SHP77 (cell line): ENCODE results near the gene DYNC1I2.
A peak's percentile ranks its signal among the peaks of the same experiment; 100 is the strongest.
"Not testable (repeated sequence)": the region's sequence is repeated elsewhere in the genome, so short reads cannot be mapped to it uniquely, and the experiment has no call there.

ENCODE experiments used
- DNase-seq, 2 experiments: peaks; one replicate each; lab custom pipeline; 2025; lab: John Stamatoyannopoulos, UW

Gene DYNC1I2

DNA sequence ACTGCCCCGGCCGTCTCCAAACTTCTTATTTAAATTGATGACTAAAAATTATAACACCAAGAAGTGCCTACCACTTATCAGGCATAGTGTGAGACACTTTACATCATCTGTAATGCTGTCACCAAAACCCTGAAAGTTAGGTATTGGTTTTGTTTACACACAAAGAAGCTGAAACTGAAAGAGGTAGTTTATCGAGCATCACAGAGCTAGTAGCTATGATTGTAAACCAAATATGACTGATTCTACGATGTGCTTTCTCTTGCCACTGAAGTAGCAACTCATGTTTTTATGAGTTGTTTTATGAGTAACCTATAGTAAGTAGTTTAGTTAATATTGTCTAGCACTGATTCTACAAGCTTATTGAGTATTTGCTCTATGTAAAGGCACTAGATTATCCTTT is 31.5 kb downstream of the DYNC1I2 start:
- DNase-seq, result no peak

- DNase-seq, result no peak
Measured at GRCh38 chr2:171719660-171720059, 32.4 kb downstream of the DYNC1I2 start.

DNA sequence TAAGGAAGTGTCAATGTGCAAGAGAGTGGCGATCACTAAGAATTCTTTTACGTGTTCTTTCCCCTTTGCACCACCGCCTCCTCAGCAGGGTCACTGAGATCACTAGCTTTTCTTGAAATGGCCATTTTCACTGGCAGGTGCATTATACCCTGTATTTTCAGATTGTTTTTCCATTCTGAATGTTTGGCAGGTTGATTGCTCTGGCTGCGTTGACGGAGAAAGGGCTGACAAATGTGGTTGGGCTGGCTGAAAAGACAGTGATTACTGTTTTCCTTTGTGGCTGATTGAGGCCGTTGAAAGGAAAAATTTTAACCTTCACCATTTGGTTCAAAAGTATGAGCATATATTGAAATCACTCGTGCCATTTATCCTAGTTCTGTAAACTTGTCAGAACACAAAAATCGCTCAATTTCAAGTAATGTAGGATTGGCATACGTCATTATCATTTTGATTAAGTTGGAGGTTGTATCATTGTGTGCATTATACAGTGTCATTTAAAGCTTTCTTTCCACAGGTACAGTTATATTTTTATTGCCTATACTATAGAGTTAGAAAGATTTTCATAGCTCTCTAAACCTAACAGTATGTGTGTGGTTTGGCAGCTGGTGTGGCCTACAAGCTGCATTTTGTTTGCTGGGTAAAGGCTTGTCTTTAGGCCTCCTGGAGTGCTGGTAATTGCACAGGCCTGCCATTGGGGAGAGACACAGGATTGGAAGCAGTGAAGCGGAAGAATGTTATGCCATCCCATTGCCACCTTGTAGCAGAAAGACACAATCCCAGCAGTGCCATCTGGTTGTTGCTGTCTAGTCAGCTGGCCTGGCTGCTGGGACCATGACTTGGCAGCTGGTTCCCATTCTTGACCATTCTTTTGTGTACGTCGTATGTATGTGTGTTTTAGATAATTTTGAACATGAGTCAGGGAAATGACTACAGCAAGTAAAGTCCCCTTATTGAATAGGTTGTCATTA is 36.7 kb downstream of the DYNC1I2 start:
- peak; percentile 43 to 45 for DNase-seq

- no peak for DNase-seq
Measured at GRCh38 chr2:171726847-171727450, 39.7 kb downstream of the DYNC1I2 start.

DNA sequence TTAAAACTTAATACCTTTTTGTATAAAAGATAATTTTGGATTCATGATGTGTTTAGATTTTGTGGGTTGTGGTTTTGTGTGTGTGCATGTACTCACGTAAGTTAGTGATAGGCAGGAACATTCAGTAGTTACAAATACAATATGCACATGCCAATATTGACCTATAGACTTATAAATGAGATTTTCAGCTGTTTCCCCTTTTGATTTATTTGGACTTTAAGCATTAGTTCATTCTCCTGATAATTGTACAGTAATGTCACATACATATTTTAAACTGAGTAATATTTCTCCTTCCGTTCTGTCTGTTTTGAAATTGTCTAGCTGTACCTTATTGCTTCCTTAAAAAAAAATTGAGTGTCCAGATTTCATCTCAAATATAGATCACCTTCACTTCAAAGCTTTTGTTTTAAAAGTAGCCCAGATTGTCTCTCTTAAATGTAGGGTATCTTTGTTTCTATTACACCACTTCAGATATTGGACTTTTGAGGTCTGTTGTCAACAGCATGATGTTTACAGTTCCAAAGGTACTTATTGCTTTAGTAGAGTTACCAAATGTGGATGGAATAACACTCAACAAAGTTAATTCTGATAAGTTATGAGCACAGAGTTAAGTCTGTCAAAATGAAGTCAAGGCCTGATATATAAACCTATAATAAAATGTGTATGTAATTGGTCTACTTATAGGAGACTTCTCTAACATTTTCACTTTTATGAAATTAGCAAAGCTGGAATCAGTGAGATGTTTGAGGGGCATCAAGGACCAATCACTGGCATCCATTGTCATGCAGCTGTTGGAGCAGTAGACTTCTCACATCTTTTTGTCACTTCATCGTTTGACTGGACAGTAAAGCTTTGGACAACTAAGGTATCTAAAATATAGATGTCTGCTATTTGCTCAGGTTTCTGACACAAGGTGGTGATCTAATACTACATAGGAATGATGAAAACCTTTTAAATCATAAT is 42.0 kb downstream of the DYNC1I2 start:
- DNase-seq, result no peak

DNA sequence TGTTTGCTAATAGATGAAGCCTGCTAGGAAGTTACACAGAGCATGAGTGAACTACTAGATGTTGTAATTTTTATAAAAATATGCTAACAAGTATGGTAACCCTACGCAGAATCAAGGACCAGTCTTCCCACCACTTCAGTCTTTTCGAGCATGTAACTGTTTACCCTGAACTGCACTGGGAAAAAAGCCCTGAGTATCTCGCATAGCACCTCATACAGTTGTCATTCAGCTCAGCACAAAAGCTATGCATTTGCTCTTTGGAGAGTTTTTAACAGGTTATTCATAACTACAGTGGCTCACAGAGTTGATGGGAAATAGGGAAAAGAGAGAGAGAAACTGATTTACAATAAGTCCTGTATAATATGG is 42.7 kb downstream of the DYNC1I2 start:
- DNase-seq, result no peak

GRCh38 chr2:171735991-171736710 is 48.9 kb downstream of the DYNC1I2 start:
- DNase-seq, result no peak

GRCh38 chr2:171741189-171741588 is 53.9 kb downstream of the DYNC1I2 start:
- DNase-seq, result no peak

DNA sequence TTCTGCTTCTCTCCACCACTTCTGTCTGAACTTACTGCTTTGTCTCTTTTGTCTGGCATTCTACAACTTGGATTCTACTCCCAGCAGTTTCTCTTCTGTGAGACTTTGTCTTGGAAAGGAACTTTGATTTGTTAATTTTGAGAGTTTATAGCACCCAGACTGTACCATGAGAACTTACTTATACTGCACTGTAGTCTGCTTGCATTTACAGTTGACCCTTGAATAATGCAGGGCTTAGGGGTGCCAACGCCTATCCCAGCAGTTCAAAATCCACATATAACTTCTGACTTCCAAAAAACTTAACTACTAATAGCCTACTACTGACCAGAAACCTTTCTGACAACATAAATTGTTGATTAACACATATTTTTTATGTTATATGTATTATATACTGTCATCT is 55.5 kb downstream of the DYNC1I2 start:
- DNase-seq, result no peak

DNA sequence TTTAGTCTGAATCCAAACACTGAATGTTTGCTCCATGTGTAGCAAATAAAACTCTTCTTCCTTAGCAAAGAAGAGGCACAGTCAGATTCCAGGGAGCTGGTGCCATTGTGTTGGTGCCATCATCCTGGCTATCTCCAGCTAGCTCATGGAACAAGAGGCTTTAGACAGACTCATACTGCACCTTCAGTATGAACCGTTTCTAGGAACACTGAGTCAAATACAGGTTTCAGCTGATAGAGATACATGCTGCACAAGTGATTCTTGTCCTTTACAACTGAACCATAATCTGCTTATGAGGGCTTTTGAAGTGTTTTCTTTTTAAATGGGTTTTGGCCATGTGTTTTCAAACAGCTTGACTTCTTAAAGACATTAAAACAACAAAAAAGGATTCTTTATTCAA is 57.9 kb downstream of the DYNC1I2 start:
- DNase-seq, result no peak

- no peak for DNase-seq
Measured at GRCh38 chr2:171745806-171746205, 58.5 kb downstream of the DYNC1I2 start.

GRCh38 chr2:171747371-171747770 is 60.1 kb downstream of the DYNC1I2 start:
- DNase-seq, result no peak

DNA sequence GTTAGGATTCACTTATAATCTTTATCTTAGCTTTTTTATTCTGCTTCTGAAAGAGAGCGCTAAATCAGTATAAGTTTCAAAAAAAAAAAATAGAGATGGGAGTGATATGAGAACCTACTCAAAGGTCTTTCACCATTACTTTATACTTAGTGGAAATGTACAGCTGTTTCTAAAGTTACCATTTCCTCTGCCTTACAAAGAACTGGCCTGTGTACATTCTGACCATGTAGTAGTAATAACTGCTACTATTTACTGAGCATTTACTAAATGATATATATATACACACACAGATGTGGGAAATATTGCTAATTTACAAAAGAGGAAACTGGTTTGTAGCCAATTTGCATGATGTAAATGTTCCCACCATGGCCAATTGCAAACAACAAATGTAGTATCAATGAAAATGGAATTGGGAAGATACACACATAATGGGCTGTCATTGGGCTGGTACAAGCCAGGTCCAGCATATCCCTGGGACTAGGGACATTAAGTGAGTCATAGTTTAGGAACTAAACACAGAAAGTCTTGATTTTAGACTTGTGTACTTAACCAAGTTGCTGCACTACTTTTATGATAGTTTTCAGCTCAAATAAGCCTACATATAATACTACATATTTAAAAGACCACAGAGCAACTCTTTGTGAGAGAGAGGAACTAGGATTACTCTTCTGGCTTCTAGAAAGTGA is 67.1 kb downstream of the DYNC1I2 start:
- DNase-seq, result no peak

DNA sequence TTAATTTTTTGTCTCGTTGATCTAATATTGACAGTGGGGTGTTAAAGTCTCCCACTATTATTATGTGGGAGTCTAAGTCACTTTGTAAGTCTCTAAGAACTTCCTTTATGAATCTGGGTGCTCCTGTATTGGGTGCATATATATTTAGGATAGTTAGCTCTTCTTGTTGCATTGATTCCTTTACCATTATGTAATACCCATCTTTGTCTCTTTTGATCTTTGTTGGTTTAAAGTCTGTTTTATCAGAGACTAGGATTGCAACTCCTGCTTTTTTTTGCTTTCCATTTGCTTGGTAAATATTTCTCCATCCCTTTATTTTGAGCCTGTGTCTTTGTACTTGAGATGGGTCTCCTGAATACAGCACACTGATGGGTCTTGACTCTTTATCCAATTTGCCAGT is 71.5 kb downstream of the DYNC1I2 start:
- DNase-seq, result not testable (repeated sequence)

DNA sequence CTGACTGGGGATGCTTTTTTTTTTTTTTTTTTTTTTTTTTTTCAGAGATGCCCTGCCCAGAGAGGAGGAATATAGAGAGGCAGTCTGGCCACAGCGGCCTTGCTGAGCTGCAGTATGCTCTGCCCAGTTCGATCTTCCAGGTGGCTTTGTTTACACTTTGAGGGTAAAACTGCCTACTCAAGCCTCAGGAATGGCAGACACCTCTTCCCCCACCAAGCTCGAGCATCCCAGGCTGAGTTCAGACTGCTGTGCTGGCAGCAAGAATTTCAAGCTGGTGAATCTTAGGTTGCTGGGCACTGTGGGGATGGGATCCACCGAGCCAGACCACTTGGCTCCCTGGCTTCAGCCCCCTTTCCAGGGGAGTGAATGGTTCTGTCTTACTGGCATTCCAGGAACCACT is 73.9 kb downstream of the DYNC1I2 start:
- not testable (repeated sequence) for DNase-seq

DNA sequence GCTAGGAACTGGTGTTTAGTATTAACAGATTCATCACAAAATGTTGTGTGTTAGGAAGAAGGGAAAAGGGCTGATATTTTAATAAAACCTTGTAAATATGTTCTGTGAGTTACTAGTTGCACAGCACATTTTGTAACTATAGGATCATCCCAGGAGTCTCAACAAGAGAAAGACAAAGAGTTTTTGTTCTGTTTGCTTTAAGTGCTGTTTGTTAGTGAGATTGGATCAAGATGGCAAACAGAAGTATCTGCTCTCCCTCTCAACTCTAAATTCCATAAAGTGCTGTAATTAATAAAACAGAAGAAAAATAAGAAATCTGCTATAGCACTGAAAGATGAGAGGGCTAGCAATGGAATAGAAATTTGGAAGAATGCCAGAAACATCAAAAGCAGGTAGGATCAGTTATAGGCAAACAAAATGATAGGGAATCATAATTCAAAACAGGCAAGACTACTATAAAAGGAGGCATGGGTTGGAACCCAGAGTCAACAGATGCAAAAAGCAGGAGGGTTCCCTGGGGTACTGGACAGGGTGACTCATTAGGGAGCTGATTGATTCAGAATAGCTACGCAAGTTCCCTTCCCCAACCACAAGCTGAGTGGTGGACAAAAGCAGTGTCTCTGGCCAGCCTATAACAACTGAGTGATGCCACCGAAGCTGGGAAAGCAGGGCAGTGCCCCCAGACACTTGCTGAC is 75.8 kb downstream of the DYNC1I2 start:
- no peak for DNase-seq

- no peak for DNase-seq
Measured at GRCh38 chr2:171763602-171764001, 76.3 kb downstream of the DYNC1I2 start.

DNA sequence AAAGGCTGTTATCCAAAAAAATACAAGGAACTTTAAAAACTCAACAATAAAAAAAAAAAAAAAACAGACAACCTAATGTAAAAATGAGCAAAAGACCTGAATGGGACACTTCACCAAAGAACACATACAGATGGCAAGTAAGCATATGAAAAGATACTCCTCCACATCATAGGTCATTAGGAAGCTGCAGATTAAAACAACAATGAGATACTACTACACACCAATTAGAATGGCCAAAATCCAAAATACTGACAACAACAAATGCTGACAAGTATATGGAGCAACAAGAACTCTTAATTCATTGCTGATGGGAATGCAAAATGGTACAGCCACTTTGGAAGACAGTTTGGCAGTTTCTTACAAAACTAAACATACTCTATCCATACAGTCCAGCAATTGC is 84.2 kb downstream of the DYNC1I2 start:
- no peak for DNase-seq

DNA sequence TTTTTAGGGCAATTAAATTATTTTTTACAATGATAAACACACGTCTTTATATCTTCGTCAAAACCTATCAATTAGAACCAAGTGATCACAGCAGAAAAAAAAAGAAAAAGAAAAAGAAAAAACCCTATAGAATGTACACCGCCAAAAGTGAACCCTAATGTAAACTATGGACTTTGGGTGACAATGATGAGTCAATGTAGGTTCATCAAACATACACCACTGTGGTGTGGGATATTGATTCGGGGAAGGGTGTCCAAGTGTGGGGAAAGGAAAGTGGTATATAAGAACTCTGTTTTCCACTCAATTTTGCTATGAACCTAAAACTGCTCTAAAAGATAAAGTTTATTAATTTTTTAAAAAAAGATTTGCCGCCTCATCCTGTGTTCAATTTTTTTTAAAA is 85.1 kb downstream of the DYNC1I2 start:
- no peak for DNase-seq

GRCh38 chr2:171774581-171774980 is 87.3 kb downstream of the DYNC1I2 start:
- DNase-seq, result not testable (repeated sequence)
